ENCODE measurements around the gene C1orf232. TPM values are rescaled to one million over a fixed set of nuclear protein-coding genes. Genes with fewer than 3 reads are reported as not detected.

Gene C1orf232
- total RNA-seq, 1 donor from 2014 or later = not detected

DNA sequence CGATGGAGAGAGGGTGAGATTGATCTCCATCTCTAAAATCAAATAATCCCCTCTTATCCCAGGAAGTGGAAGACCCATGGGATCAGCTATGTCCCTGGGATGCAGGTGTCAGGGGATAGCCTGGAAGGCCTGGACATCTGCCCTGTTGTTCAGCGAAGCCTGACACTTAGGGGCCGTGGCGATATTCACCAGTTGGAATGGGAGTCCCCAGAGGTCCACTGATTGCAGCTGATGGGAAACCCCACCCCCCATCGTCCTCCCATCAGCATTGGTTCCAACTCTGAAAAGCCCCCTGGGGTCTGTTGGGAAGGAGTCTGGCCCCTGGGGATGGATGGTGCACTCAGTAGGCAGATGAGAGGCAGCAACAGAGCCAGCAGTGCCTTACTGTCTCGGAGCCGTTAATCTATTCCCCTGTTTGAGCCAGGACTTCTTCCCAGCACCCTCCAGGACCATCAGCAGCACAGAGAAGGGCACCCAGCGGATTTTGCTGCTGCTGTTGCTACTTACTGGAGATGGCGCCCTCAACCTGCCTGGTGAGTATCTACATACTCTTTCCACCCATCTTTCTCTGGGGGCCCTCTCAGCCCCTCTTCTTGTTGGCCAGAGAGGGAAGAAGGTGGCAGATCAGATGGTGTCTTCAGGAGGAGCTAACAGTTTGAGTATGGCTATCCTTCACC is 35.0 kb upstream of the C1orf232 start:
- TF ChIP-seq, protein P1, sequence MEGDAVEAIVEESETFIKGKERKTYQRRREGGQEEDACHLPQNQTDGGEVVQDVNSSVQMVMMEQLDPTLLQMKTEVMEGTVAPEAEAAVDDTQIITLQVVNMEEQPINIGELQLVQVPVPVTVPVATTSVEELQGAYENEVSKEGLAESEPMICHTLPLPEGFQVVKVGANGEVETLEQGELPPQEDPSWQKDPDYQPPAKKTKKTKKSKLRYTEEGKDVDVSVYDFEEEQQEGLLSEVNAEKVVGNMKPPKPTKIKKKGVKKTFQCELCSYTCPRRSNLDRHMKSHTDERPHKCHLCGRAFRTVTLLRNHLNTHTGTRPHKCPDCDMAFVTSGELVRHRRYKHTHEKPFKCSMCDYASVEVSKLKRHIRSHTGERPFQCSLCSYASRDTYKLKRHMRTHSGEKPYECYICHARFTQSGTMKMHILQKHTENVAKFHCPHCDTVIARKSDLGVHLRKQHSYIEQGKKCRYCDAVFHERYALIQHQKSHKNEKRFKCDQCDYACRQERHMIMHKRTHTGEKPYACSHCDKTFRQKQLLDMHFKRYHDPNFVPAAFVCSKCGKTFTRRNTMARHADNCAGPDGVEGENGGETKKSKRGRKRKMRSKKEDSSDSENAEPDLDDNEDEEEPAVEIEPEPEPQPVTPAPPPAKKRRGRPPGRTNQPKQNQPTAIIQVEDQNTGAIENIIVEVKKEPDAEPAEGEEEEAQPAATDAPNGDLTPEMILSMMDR (IDR thresholded peaks at IDR 0.05; ENCODE audit: insufficient read depth, low read length, poor library complexity, severe bottlenecking) = no peak
- Histone ChIP-seq H3K27me3 (ENCODE audit: control insufficient read depth, insufficient read depth, low read length) (peaks cover 7% of the 10 kb centered on the region), H3K36me3 (ENCODE audit: control insufficient read depth, insufficient read depth, low read length) (no peaks in the 10 kb centered on the region), H3K4me3 (ENCODE audit: low read depth, low read length) (no peak overlapping the region)
- DNase-seq (ENCODE audit: low read depth) = no peak

DNA sequence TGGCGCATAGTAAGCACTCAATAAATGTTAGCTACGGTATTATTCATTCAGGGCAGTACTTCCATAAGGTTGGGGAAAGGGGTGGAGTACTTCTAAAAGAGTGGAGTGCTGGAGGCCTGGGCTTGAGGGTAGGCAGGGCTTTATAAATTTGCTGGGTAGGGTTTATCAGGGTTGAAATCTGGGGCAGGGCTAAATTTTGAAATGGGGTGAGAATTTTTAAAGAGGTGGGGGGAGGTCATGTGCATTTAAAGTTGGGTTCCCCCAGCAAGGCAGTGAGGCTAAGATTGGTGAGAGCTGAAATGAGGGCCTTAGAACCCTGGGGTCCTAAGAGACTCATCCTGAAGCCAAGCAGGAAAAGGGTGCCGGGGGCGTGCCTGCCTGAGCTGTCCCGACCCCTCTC is 31.6 kb upstream of the C1orf232 start:
- H3K4me3 ChIP-seq (ENCODE audit: low read depth, low read length) = no peak overlapping the region
- TF ChIP-seq, protein P1 (IDR thresholded peaks at IDR 0.05; ENCODE audit: insufficient read depth, low read length, poor library complexity, severe bottlenecking) = no peak
- no peaks in the 10 kb centered on the region for H3K36me3 ChIP-seq (ENCODE audit: control insufficient read depth, insufficient read depth, low read length)
- DNase-seq (ENCODE audit: low read depth) = no peak
- H3K27me3 ChIP-seq (ENCODE audit: control insufficient read depth, insufficient read depth, low read length) = peaks cover 5% of the 10 kb centered on the region

DNA sequence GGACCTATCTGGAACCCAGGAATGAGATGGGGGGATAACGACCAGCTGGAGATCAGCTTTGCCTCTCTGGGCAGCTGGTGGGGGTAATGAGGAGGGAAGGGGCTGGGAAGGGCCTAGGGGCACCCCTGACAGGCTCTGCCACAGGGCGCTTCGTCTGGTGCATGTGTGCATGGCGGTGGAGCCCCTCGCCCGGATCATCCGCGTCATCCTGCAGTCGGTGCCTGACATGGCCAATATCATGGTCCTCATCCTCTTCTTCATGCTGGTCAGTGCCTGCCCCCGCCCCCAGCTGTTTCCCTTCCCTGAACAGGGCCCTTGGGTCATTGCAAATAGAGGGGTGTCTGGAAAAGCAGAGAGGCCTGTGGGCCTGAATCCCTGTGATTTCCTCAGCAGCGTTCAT is 29.1 kb upstream of the C1orf232 start:
- Histone ChIP-seq H3K4me3 (ENCODE audit: low read depth, low read length) (no peak overlapping the region), H3K36me3 (ENCODE audit: control insufficient read depth, insufficient read depth, low read length) (no peaks in the 10 kb centered on the region), H3K27me3 (ENCODE audit: control insufficient read depth, insufficient read depth, low read length) (peaks cover 4% of the 10 kb centered on the region)
- no peak for DNase-seq (ENCODE audit: low read depth)
- TF ChIP-seq, protein P1 (IDR thresholded peaks at IDR 0.05; ENCODE audit: insufficient read depth, low read length, poor library complexity, severe bottlenecking) = no peak

DNA sequence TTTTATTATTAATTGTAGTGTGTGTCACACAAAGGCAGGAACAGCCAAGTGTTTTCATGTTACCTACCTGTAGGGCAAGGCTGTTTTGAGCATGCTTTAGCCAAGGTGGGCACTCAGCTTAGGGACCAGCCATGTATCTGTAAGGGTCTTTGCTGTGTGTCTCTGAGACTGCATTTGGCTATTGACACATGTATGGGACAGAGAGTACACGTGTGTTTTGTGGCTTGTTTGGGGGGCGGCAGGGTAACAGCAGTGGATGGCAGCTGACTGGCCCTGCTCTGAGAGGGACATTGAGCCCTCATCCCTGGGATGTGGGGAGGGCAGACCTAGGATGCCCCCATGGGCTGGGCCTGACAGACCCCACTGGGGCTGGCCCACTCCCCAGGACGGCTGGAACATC is 28.5 kb upstream of the C1orf232 start:
- Histone ChIP-seq H3K27me3 (ENCODE audit: control insufficient read depth, insufficient read depth, low read length) (peaks cover 4% of the 10 kb centered on the region), H3K36me3 (ENCODE audit: control insufficient read depth, insufficient read depth, low read length) (no peaks in the 10 kb centered on the region), H3K4me3 (ENCODE audit: low read depth, low read length) (no peak overlapping the region)
- TF ChIP-seq, protein P1 (IDR thresholded peaks at IDR 0.05; ENCODE audit: insufficient read depth, low read length, poor library complexity, severe bottlenecking) = no peak
- DNase-seq (ENCODE audit: low read depth) = no peak

DNA sequence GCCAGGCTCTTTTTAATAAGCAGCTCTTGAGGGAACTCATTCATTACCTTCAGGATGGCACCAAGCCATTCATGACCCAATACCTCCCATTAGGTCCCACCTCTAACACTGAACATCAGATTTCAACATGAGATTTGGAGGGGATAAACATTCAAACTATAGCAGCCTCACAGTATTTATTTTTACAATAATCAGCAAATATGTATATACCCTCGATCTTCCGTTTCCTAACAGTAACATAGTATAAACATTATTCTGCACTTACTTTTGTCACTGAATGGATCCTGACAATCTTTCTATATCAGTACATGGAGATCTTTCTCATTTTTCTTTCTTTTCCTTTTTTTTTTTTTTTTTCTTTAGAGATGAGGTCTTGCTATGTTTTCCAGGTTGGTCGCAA is 27.0 kb upstream of the C1orf232 start:
- H3K4me3 ChIP-seq (ENCODE audit: low read depth, low read length) = no peak overlapping the region
- no peaks in the 10 kb centered on the region for H3K36me3 ChIP-seq (ENCODE audit: control insufficient read depth, insufficient read depth, low read length)
- DNase-seq (ENCODE audit: low read depth) = no peak
- H3K27me3 ChIP-seq (ENCODE audit: control insufficient read depth, insufficient read depth, low read length) = peaks cover 4% of the 10 kb centered on the region
- TF ChIP-seq, protein P1 (IDR thresholded peaks at IDR 0.05; ENCODE audit: insufficient read depth, low read length, poor library complexity, severe bottlenecking) = no peak

DNA sequence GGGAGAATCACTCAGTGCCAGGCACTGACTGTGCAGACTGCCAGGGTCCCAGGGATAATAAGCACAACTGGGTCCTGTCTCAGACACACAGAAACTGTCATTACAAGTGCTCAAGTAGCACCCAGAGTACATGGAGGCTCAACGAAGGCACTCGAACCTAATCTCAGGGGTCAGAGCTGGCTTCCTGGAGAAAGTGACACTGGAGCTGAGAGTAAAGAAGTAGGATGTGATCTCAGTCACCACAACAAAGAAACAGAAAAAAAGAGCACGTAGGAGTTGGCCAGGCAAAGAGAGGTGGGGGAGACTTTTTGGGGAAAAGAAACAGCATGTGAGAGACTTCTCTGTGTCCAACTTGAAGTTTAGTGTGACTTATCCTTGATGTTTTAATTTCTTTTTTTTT is 23.0 kb upstream of the C1orf232 start:
- Histone ChIP-seq H3K27me3 (ENCODE audit: control insufficient read depth, insufficient read depth, low read length) (peaks cover 4% of the 10 kb centered on the region), H3K4me3 (ENCODE audit: low read depth, low read length) (no peak overlapping the region), H3K36me3 (ENCODE audit: control insufficient read depth, insufficient read depth, low read length) (no peaks in the 10 kb centered on the region)
- TF ChIP-seq, protein P1 (IDR thresholded peaks at IDR 0.05; ENCODE audit: insufficient read depth, low read length, poor library complexity, severe bottlenecking) = no peak
- DNase-seq (ENCODE audit: low read depth) = no peak
